Measurements from ENCODE around the gene TRPM1.

- TF ChIP-seq POLR2A (IDR thresholded peaks at IDR 0.05) = no peak
- no peak for TF ChIP-seq CTCF (IDR thresholded peaks at IDR 0.05)
These were observed 109.2 kb downstream of the TRPM1 start for GRCh38 chr15:30992249-30992864.
